Smooth muscle cell (in vitro differentiated cells): ENCODE results near the gene SORBS1. TPM values are rescaled to one million over a fixed set of nuclear protein-coding genes. Genes with fewer than 3 reads are reported as not detected.

ENCODE experiments used
- DNase-seq: peaks from one replicate; lab custom pipeline; 2025; ENCODE audit not compliant: unreplicated experiment; lab: John Stamatoyannopoulos, UW
- H2AFZ ChIP-seq: fragments of 200-600 bp; sonication (generic); 2 replicates; pipeline ENCODE4 v1.6.0; 2016; ENCODE audit warnings: antibody characterized with exemption, low read depth, mild to moderate bottlenecking
- H3F3A ChIP-seq: fragments of 200-600 bp; sonication (generic); 2 replicates; pipeline ENCODE4 v1.6.0; 2017; ENCODE audit warnings: antibody characterized with exemption, low read depth
- H3K27ac ChIP-seq: fragments of 200-600 bp; sonication (generic); 2 replicates; pipeline ENCODE4 v1.5.1; 2016; ENCODE audit warnings: low read depth, mild to moderate bottlenecking
- H3K27me3 ChIP-seq: fragments of 200-600 bp; sonication (generic); 2 replicates; pipeline ENCODE4 v1.6.1; 2016; ENCODE audit warnings: low read depth, mild to moderate bottlenecking
- H3K36me3 ChIP-seq: fragments of 200-600 bp; sonication (generic); 2 replicates; pipeline ENCODE4 v1.5.1; 2016; ENCODE audit warnings: low read depth
- H3K4me1 ChIP-seq: fragments of 200-600 bp; sonication (generic); 2 replicates; pipeline ENCODE4 v1.5.1; 2016; ENCODE audit warnings: low read depth
- H3K4me2 ChIP-seq: fragments of 200-600 bp; sonication (generic); 2 replicates; pipeline ENCODE4 v1.6.0; 2016; ENCODE audit warnings: mild to moderate bottlenecking
- H3K4me3 ChIP-seq: fragments of 200-600 bp; sonication (generic); 2 replicates; pipeline ENCODE4 v1.5.1; 2016; ENCODE audit warnings: mild to moderate bottlenecking
- H3K79me2 ChIP-seq: fragments of 200-600 bp; sonication (generic); 2 replicates; pipeline ENCODE4 v1.6.0; 2016; ENCODE audit warnings: low read depth, mild to moderate bottlenecking
- H3K9ac ChIP-seq: fragments of 200-600 bp; sonication (generic); 2 replicates; pipeline ENCODE4 v1.6.0; 2016; ENCODE audit warnings: low read depth
- H3K9me3 ChIP-seq: fragments of 200-600 bp; sonication (generic); replicated peaks from 2 replicates; pipeline ENCODE4 v1.5.1; 2016; ENCODE audit warnings: low read depth
- H4K20me1 ChIP-seq: fragments of 200-600 bp; sonication (generic); 2 replicates; pipeline ENCODE4 v1.6.0; 2016; ENCODE audit warnings: low read depth
- WGBS: methylation state at CpG from one replicate; pipeline ENCODE4 v1.1.7; 2016; ENCODE audit warnings: low lambda C conversion rate; 5-methylcytosine and 5-hydroxymethylcytosine counted together
- polyA plus RNA-seq: library from polyadenylated mRNA; unstranded; fragments of >200 nt; fragmentation: Nextera tagmentation; extraction: Ambion mirVana; gene quantifications from 2 replicates; pipeline ENCODE4 v1.2.1, GENCODE V29; 2016
- total RNA-seq: library from RNA; depleted of rRNA; stranded (reverse); fragments of >200 nt; gene quantifications from 2 replicates; pipeline ENCODE4 v1.2.3, GENCODE V29; 2014
- TF ChIP-seq, protein P1 (sequence below): fragments of 200-600 bp; sonication (generic); IDR thresholded peaks from 2 replicates; pipeline ENCODE4 v1.5.1; 2017; ENCODE audit warnings: borderline replicate concordance, mild to moderate bottlenecking, antibody characterized with exemption; ENCODE audit not compliant: insufficient read depth, poor library complexity, severe bottlenecking

SORBS1 gene
- total and polyA plus RNA-seq, 2 experiments from 2014 or later, result 14.6 to 21.0 TPM

DNA sequence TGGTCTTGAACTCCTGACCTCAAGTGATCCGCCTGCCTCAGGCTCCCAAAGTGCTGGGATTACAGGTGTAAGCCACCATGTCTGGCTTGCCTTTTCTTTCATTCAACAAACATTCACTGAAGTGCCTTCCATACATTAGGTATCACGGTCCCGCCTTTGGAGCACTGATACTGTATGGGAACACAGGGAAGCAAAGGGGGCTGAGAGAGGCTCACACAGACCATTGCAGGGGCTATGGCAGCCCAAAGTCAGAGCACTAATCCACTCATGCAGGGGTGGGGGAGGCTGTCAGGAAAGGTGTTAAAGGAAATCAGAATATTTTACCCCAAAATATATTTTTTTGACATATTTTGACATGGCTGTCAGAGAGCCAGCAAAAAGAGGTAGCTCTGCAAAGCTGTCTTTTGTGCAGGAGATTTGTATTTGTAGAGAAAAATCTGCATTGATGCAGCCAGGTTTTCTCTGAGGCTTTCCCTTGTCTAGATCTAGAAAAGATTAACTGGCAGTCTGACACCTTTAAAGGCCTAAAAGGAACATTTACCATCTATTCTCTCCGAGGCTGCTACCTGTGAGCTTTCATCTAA, 228.4 kb downstream of the SORBS1 start:
- WGBS, result 92% methylated on average over 4 of the region's 4 CpGs
- H3K4me3 ChIP-seq, result no peak overlapping the region
- no peaks in the 10 kb centered on the region for H3K9me3 ChIP-seq
- H3K4me2 ChIP-seq, result no peak overlapping the region
- H3K27me3 ChIP-seq, result no peaks in the 10 kb centered on the region
- no peaks in the 10 kb centered on the region for H4K20me1 ChIP-seq
- no peak overlapping the region for H3K9ac ChIP-seq
- H3K79me2 ChIP-seq, result no peaks in the 10 kb centered on the region
- H2AFZ ChIP-seq, result no peak overlapping the region
- H3K27ac ChIP-seq, result no peak overlapping the region
- DNase-seq, result no peak
- H3F3A ChIP-seq, result no peaks in the 10 kb centered on the region
- no peaks in the 10 kb centered on the region for H3K36me3 ChIP-seq
- no peaks in the 10 kb centered on the region for H3K4me1 ChIP-seq
- TF ChIP-seq, protein P1, sequence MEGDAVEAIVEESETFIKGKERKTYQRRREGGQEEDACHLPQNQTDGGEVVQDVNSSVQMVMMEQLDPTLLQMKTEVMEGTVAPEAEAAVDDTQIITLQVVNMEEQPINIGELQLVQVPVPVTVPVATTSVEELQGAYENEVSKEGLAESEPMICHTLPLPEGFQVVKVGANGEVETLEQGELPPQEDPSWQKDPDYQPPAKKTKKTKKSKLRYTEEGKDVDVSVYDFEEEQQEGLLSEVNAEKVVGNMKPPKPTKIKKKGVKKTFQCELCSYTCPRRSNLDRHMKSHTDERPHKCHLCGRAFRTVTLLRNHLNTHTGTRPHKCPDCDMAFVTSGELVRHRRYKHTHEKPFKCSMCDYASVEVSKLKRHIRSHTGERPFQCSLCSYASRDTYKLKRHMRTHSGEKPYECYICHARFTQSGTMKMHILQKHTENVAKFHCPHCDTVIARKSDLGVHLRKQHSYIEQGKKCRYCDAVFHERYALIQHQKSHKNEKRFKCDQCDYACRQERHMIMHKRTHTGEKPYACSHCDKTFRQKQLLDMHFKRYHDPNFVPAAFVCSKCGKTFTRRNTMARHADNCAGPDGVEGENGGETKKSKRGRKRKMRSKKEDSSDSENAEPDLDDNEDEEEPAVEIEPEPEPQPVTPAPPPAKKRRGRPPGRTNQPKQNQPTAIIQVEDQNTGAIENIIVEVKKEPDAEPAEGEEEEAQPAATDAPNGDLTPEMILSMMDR, result no peak

- Histone ChIP-seq H3K9ac (no peak overlapping the region), H4K20me1 (no peaks in the 10 kb centered on the region), H3K4me2 (no peak overlapping the region), H3K36me3 (no peaks in the 10 kb centered on the region), H3K27me3 (no peaks in the 10 kb centered on the region), H3F3A (no peaks in the 10 kb centered on the region), H3K4me3 (no peak overlapping the region), H3K9me3 (no peaks in the 10 kb centered on the region), H3K4me1 (no peaks in the 10 kb centered on the region), H3K27ac (no peak overlapping the region), H2AFZ (no peak overlapping the region), H3K79me2 (no peaks in the 10 kb centered on the region)
- TF ChIP-seq, protein P1, result no peak
- DNase-seq, result no peak
- WGBS, result 90% methylated on average over 3 of the region's 3 CpGs
Observed at GRCh38 chr10:95331596-95332130, 229.5 kb downstream of the SORBS1 start.

GRCh38 chr10:95330966-95331453, 230.2 kb downstream of the SORBS1 start:
- H4K20me1 ChIP-seq, result no peaks in the 10 kb centered on the region
- H3K36me3 ChIP-seq, result no peaks in the 10 kb centered on the region
- TF ChIP-seq, protein P1, result no peak
- H3K4me2 ChIP-seq, result no peak overlapping the region
- DNase-seq, result no peak
- no peak overlapping the region for H3K27ac ChIP-seq
- no peak overlapping the region for H2AFZ ChIP-seq
- H3K9me3 ChIP-seq, result no peaks in the 10 kb centered on the region
- no peaks in the 10 kb centered on the region for H3K4me1 ChIP-seq
- H3K27me3 ChIP-seq, result no peaks in the 10 kb centered on the region
- no peaks in the 10 kb centered on the region for H3F3A ChIP-seq
- H3K9ac ChIP-seq, result no peak overlapping the region
- no peaks in the 10 kb centered on the region for H3K79me2 ChIP-seq
- WGBS, result 97% methylated on average over 1 of the region's 1 CpG
- H3K4me3 ChIP-seq, result no peak overlapping the region

- no peaks in the 10 kb centered on the region for H4K20me1 ChIP-seq
- 75% methylated on average over 9 of the region's 9 CpGs for WGBS
- DNase-seq, result no peak
Observed at GRCh38 chr10:95329296-95329695, 231.9 kb downstream of the SORBS1 start.

More at GRCh38 chr10:95329296-95329695, 231.9 kb downstream of the SORBS1 start:
- Histone ChIP-seq H3K27ac (no peak overlapping the region), H3K27me3 (no peaks in the 10 kb centered on the region), H3K4me2 (no peak overlapping the region), H3K9ac (no peak overlapping the region), H3K36me3 (no peaks in the 10 kb centered on the region), H2AFZ (no peak overlapping the region), H3K4me3 (no peak overlapping the region), H3K4me1 (no peaks in the 10 kb centered on the region), H3K79me2 (no peaks in the 10 kb centered on the region), H3K9me3 (no peaks in the 10 kb centered on the region), H3F3A (no peaks in the 10 kb centered on the region)
- TF ChIP-seq, protein P1, result no peak
